Measurements from ENCODE around the gene CDIP1. TPM values are rescaled to one million over a fixed set of nuclear protein-coding genes. Genes with fewer than 3 reads are reported as not detected.

Gene CDIP1
- total RNA-seq, 1 donor from 2014 or later: 38.4 TPM

- peak; percentile 44 for DNase-seq (ENCODE audit: low read depth)
Observed at GRCh38 chr16:4494746-4495490, 43.7 kb downstream of the CDIP1 start.

- DNase-seq (ENCODE audit: low read depth): no peak
Observed at GRCh38 chr16:4491898-4492297, 46.7 kb downstream of the CDIP1 start.

GRCh38 chr16:4489030-4489429 lies 49.5 kb downstream of the CDIP1 start:
- peak; percentile 33 for DNase-seq (ENCODE audit: low read depth)

- no peak for DNase-seq (ENCODE audit: low read depth)
Observed at GRCh38 chr16:4488499-4488967, 50.0 kb downstream of the CDIP1 start.

- no peak for DNase-seq (ENCODE audit: low read depth)
Observed at GRCh38 chr16:4487955-4488498, 50.5 kb downstream of the CDIP1 start.

GRCh38 chr16:4486126-4486893 lies 52.3 kb downstream of the CDIP1 start:
- peak; percentile 28 for DNase-seq (ENCODE audit: low read depth)

- DNase-seq (ENCODE audit: low read depth): no peak
Observed at GRCh38 chr16:4481963-4482362, 56.6 kb downstream of the CDIP1 start.

- DNase-seq (ENCODE audit: low read depth): no peak
Observed at GRCh38 chr16:4481526-4481925, 57.0 kb downstream of the CDIP1 start.

GRCh38 chr16:4477966-4478365 lies 60.6 kb downstream of the CDIP1 start:
- DNase-seq (ENCODE audit: low read depth): no peak

GRCh38 chr16:4475880-4476788 lies 62.4 kb downstream of the CDIP1 start, which contains the start of gene HMOX2:
TSS of gene HMOX2 (plus strand) at chr16:4476398. CDS start at chr16:4505525, 29,127 bp downstream.
- peak; percentile 91 for DNase-seq (ENCODE audit: low read depth)

GRCh38 chr16:4474192-4474961 lies 64.2 kb downstream of the CDIP1 start, which contains the start of gene NMRAL1:
TSS of gene NMRAL1 (minus strand) at chr16:4474625. CDS start at chr16:4474132, 493 bp downstream.
- peak; percentile 77 for DNase-seq (ENCODE audit: low read depth)

- DNase-seq (ENCODE audit: low read depth): no peak
Observed at GRCh38 chr16:4472880-4473279, 65.7 kb downstream of the CDIP1 start.

- DNase-seq (ENCODE audit: low read depth): no peak
Observed at GRCh38 chr16:4471869-4472268, 66.7 kb downstream of the CDIP1 start.

GRCh38 chr16:4468972-4469371 lies 69.6 kb downstream of the CDIP1 start:
- no peak for DNase-seq (ENCODE audit: low read depth)

GRCh38 chr16:4467916-4468315 lies 70.7 kb downstream of the CDIP1 start:
- DNase-seq (ENCODE audit: low read depth): no peak

GRCh38 chr16:4465977-4466779 lies 72.4 kb downstream of the CDIP1 start:
- DNase-seq (ENCODE audit: low read depth): no peak

GRCh38 chr16:4463522-4464163 lies 74.9 kb downstream of the CDIP1 start:
- DNase-seq (ENCODE audit: low read depth): no peak

GRCh38 chr16:4461250-4462085 lies 77.1 kb downstream of the CDIP1 start:
- DNase-seq (ENCODE audit: low read depth): peak; percentile 12

All from myocyte (in vitro differentiated cells).